Naive thymus-derived CD8-positive, alpha-beta T cell (primary cell): Measurements from ENCODE around the gene RAB1B. TPM values are rescaled to one million over a fixed set of nuclear protein-coding genes. Genes with fewer than 3 reads are reported as not detected.

Source experiments
- ATAC-seq, 2 donors: fragments of 150-1000 bp; cut with Tn5 transposase in 1 of 2; sonication (Bioruptor Pico), chemical (Tn5 transposase) in 1 of 2; 1 replicate in 1 of 2; 2 replicates in 1 of 2; pipeline ENCODE4 v1.10.0; 2021; ENCODE audit warnings: mild to moderate bottlenecking in 2 of 2, moderate library complexity in 2 of 2
- POLR2A ChIA-PET: fragments of 350-600 bp; sonication (Branson Sonifier 250); formaldehyde crosslinking; loops from one replicate; lab custom pipeline; 2021; ENCODE audit warnings: antibody characterized with exemption; lab: Charles Lee
- DNase-seq, 10 donors: peaks; one replicate each; pipeline versions ENCODE4 v3.0.0 to v3.0.0-alpha.2; 2020 to 2022
- H3K27ac Mint-ChIP-seq, 10 donors: one replicate each; pipeline ENCODE4 v1.8.0; 2020 to 2022; ENCODE audit warnings: mild to moderate bottlenecking in 10 of 10, mixed read lengths in 10 of 10, moderate library complexity in 4 of 10, inconsistent platforms in 1 of 10
- H3K27me3 Mint-ChIP-seq, 5 donors: one replicate each; pipeline ENCODE4 v1.8.0; 2021 to 2022; ENCODE audit warnings: mixed read lengths in 5 of 5
- H3K36me3 Mint-ChIP-seq, 3 donors: one replicate each; pipeline ENCODE4 v1.8.0; 2020 to 2022; ENCODE audit warnings: mixed read lengths in 3 of 3, mild to moderate bottlenecking in 2 of 3, inconsistent platforms in 1 of 3
- H3K4me1 Mint-ChIP-seq, 4 donors: one replicate each; pipeline ENCODE4 v1.8.0; 2021 to 2022; ENCODE audit warnings: mixed read lengths in 4 of 4
- H3K4me3 Mint-ChIP-seq, 10 donors: one replicate each; pipeline ENCODE4 v1.8.0; 2020 to 2022; ENCODE audit warnings: mild to moderate bottlenecking in 10 of 10, mixed read lengths in 10 of 10, moderate library complexity in 6 of 10, inconsistent platforms in 1 of 10
- H3K9me3 Mint-ChIP-seq, 9 donors: one replicate each; pipeline ENCODE4 v1.8.0; 2020 to 2022; ENCODE audit warnings: mixed read lengths in 9 of 9, mild to moderate bottlenecking in 3 of 9, inconsistent platforms in 1 of 9, moderate library complexity in 1 of 9
- polyA plus RNA-seq, 3 donors: library from polyadenylated mRNA; unstranded; fragments of 300-500 nt; fragmentation: Illumina TruSeq; gene quantifications; one replicate each; pipeline ENCODE4 v1.2.3, GENCODE V29; 2021
- total RNA-seq, 8 experiments: library from RNA in 2 of 8; stranded (reverse) in 2 of 8; gene quantifications; one replicate each; pipeline ENCODE4 v1.2.3 and lab custom pipeline; 2021 to 2026

Gene RAB1B
- total and polyA plus RNA-seq, 5 experiments from 2014 or later = 13.1 to 69.2 (median 16.1) TPM

DNA sequence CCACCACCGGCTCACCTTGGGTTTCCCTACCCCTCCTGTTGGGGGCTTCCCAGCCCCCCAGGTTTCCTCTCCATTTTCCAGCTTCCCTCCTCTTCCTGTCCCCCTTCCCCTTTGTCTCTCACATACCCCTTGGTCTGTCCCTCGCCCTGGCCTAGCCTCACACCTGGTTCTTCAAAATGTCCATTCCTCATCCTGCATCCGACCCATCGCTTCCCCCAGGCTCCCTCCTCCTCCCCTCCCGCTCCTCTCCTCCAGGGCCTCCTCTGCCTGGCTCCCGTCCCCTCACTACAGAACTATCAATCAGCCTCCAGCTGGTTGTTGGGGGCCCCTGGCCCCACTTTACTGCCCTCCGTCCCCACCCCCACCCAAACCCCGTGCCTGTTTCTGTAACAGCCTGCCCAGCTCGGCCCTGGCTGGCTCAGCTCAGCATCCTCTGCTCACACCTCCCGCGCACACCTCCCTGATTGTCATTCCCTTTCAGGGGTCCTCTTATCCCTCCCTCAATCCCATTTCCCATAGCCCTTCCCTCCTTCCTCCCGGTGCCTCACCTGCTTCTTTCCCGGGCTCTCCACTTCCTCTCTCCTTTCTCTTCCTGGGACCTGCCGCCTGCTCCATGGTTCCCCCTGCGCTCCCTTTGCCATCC is 10.8 kb downstream of the RAB1B start:
- Mint-ChIP-seq H3K4me1 (peaks cover 9 to 53% (median 41%) of the 10 kb centered on the region in 4 donors), H3K36me3 (peaks cover 0 to 23% (median 2%) of the 10 kb centered on the region in 3 donors), H3K27ac (peak overlapping the region in 8 of 10 donors; percentile 69 to 97 (median 78)), H3K27me3 (peaks cover 0 to 3% (median 0%) of the 10 kb centered on the region in 5 donors), H3K4me3 (peak overlapping the region; percentile 22 to 80 (median 60)), H3K9me3 (no peaks in the 10 kb centered on the region)
- ATAC-seq (no peak), DNase-seq (no peak)
- POLR2A ChIA-PET = interaction anchor here (0.6 to 11.2 kb wide), 4 partner anchors 8 to 964 kb away, joined by 3 to 102 read pairs (median 4); partner anchors contain the start of genes RAB1B and YIF1A

DNA sequence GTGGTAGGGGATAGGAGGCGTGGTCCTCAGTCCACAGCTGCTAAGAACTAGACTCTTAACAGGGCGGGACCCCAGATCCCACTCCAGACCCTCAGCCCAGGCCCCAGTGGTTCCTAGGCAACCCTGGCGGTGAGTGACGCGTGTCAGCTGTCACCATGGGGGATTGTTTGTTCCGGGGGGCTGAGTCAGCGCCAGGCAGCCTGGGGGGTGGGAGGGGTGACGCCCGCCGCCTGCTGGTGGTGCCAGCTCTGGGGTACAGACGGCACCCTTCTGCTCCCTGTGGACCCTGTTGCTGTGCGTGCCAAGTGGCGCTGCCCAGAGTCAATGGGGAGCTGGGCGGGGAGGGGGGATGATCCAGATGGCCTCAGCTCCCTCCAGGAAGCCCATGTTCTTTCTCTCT is 12.0 kb downstream of the RAB1B start:
- Mint-ChIP-seq H3K36me3 (peaks cover 0 to 14% (median 2%) of the 10 kb centered on the region in 3 donors), H3K27ac (peak overlapping the region in 3 of 10 donors; percentile 35 to 97 (median 95)), H3K9me3 (no peaks in the 10 kb centered on the region), H3K4me3 (no peak overlapping the region), H3K27me3 (peaks cover 0 to 3% (median 0%) of the 10 kb centered on the region in 5 donors), H3K4me1 (peaks cover 9 to 51% (median 43%) of the 10 kb centered on the region in 4 donors)
- ATAC-seq (no peak), DNase-seq (no peak)
- POLR2A ChIA-PET = interaction anchor here (1.1 to 11.2 kb wide), 2 partner anchors 12 to 37 kb away, joined by 4 to 102 read pairs; partner anchors contain the start of genes CD248 and RAB1B

DNA sequence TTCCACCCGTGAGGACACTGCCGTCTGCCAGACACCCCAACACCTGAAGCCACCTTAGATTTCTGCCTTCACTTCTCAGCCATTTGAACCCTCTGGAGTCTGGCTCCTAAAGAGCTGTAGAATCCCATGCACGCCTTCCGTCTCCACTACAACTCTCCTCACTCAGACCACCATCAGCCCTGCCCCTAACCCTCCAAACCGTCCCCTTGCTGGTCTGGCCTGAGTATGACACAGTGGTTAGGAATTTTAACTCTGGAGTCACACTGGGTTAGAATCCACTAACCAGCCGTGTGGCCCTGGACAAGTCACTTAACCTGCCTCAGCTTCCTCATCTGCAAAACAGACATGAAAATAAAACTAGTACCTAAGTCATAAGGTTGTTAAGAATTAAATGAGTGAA is 12.6 kb downstream of the RAB1B start:
- H3K4me3 Mint-ChIP-seq = peak overlapping the region in 6 of 10 donors; percentile 13 to 69 (median 40)
- no peak for ATAC-seq
- peaks cover 0 to 3% (median 0%) of the 10 kb centered on the region in 5 donors for H3K27me3 Mint-ChIP-seq
- peak overlapping the region; percentile 20 to 97 (median 86) for H3K27ac Mint-ChIP-seq
- peaks cover 9 to 51% (median 46%) of the 10 kb centered on the region in 4 donors for H3K4me1 Mint-ChIP-seq
- DNase-seq = no peak
- POLR2A ChIA-PET = interaction anchor here (0.9 to 11.2 kb wide), 3 partner anchors 13 to 36 kb away, joined by 3 to 102 read pairs (median 4); partner anchors contain the start of genes CD248 and RAB1B
- H3K36me3 Mint-ChIP-seq = peaks cover 0 to 10% (median 2%) of the 10 kb centered on the region in 3 donors
- H3K9me3 Mint-ChIP-seq = no peaks in the 10 kb centered on the region

DNA sequence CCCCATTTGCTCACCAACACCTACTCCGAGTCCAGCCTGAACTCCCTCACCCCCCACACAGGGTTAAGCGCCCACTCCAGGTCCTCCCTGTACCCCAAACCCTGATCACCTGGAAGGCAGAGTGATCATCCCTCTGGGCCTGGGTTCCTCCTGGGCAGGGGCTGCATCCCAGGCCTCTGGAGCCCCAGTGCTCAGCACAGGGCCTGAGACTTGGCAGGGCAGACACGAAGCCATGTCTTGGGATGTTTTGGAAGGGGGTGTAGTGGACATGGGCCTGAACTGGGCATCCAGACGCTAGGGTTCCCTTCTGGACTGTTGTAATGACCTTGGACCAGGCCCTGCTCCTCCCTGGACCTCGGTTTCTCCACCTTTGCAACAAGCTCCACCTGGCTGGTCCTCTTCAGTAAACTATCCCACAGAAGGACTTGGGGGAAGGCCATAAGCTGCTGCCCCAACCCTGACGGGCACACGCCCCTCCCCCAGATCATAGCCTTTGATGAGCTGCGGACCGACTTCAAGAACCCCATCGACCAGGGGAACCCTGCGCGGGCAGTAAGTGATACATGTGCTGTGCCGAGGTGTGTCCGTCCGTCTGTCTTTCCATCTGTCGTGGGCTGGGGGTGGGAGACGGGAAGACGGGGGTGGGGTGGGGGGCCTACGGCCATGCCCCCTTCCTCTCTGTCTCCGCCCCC is 13.5 kb downstream of the RAB1B start:
- Mint-ChIP-seq H3K36me3 (peaks cover 0 to 7% (median 0%) of the 10 kb centered on the region in 3 donors), H3K27ac (peak overlapping the region; percentile 35 to 97 (median 88)), H3K4me3 (peak overlapping the region in 9 of 10 donors; percentile 15 to 78 (median 50)), H3K4me1 (peaks cover 8 to 53% (median 44%) of the 10 kb centered on the region in 4 donors), H3K9me3 (no peaks in the 10 kb centered on the region), H3K27me3 (peaks cover 0 to 3% (median 0%) of the 10 kb centered on the region in 5 donors)
- POLR2A ChIA-PET = interaction anchor here (0.8 to 11.2 kb wide), 7 partner anchors 10 to 192 kb away, joined by 3 to 102 read pairs (median 3); partner anchors contain the start of genes RAB1B and TMEM151A
- DNase-seq (no peak), ATAC-seq (no peak)

DNA sequence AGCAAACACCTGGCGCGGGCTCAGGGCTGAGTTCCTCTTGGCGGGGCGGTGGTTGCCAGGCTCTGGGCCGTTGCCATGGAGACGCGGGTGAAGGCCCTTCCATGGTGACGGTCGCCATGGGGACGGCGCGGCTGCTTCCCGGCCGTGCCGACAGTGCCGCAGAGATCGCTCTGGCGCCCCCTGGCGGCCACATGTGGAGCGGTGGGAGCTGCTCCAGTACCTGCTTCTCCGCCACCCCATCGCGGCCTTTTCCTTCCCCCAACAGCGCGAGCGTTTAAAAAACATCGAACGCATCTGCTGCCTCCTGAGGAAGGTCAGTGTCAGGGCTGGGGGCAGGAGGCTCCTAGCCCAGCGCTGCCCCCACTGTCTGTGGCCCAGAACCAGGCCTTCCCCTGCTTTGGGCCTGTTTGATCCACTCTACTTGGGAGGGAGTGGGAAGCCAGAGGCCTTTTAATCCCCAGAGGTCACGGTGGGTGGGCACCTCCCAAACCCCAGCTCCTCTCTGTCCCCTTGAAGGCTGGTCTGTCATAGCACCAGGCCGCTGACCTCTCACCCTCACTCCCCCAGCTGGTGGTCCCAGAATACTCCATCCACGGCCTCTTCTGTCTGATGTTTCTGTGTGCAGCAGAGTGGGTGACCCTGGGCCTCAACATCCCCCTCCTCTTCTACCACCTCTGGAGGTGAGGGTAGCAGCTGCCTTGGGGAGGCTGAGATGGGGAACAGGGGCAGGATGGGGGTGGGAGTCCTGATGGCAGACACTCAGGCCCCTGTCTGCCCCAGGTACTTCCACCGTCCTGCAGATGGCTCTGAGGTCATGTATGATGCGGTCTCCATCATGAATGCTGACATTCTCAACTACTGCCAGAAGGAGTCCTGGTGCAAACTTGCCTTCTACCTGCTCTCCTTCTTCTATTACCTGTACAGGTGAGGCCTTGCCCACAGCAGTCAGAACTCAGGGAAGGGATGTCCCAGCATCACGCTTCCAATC is 14.3 kb downstream of the RAB1B start:
- Mint-ChIP-seq H3K9me3 (no peaks in the 10 kb centered on the region), H3K27ac (peak overlapping the region; percentile 35 to 97 (median 87)), H3K36me3 (peaks cover 0 to 5% (median 0%) of the 10 kb centered on the region in 3 donors), H3K4me3 (peak overlapping the region in 9 of 10 donors; percentile 15 to 78 (median 56)), H3K4me1 (peaks cover 7 to 52% (median 43%) of the 10 kb centered on the region in 4 donors), H3K27me3 (peaks cover 0 to 3% (median 0%) of the 10 kb centered on the region in 5 donors)
- POLR2A ChIA-PET = interaction anchor here (0.6 to 11.2 kb wide), 7 partner anchors 9 to 193 kb away, joined by 3 to 102 read pairs (median 3); partner anchors contain the start of genes RAB1B and TMEM151A
- DNase-seq = peak; percentile 97 to 100 (median 100)
- ATAC-seq = peak; percentile 74 to 84

DNA sequence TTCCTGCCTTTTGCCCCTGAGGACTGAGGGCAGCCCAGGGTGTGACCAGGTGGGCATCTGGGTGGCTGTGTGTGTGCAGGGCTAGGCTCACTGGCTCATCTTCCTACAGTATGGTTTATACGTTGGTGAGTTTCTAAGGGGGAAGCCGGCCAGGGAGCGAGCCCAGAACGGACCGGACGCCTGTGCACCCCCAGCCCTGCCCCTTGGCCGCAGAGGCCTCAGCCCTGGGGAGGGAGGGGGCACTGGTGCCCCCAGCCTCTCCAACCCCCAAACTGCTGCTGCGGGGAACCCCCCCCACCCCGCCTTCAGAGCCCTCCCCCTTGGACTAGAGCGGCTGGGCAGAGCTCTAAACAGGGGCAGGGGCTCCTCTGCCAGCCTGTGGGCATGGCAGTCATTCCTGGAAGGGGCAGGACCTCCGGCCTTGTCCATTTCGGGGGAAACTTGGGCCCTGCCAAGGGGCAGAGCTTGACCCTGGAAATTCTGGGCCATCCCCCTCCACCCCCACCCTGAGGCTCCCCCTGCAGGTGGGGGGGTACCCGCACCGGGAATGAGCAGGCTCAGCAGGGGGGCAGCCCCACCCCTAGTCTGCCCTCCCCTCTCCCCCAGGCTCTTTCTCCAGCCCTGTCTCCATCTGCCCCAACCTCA is 15.1 kb downstream of the RAB1B start:
- ATAC-seq = no peak
- peak overlapping the region in 6 of 10 donors; percentile 20 to 97 (median 92) for H3K27ac Mint-ChIP-seq

DNA sequence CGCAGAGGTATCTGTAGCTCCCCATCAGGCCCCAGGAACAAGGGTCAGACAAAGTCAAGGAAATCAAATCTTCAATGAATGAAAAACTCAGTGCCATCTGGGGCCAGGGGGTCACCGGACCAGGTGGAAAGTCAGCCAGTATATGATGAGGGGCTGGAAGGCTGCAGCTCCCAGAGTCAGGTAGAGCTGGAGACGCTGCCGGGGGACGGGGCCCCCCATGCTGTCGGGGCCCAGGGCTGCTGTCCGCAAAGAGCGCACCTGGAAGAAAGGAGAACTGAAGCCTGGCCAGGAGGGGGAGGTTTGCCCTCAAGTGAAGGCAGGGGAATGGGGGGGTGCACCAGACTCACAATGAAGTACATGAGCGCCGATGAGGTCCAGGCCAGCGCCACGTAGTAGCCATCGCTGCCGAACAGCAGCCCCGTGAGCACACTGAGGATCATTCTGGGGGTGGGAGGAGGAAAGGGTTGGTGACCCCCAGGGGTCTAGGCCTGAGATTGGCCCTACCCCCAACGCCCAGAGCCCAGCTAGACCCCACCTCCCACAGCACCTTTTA is 16.2 kb downstream of the RAB1B start:
- peaks cover 0 to 6% (median 0%) of the 10 kb centered on the region in 5 donors for H3K27me3 Mint-ChIP-seq
- H3K36me3 Mint-ChIP-seq = peaks cover 0 to 5% (median 0%) of the 10 kb centered on the region in 3 donors
- peak overlapping the region in 1 of 10 donors; percentile 24 for H3K4me3 Mint-ChIP-seq
- no peaks in the 10 kb centered on the region for H3K9me3 Mint-ChIP-seq
- H3K27ac Mint-ChIP-seq = peak overlapping the region in 2 of 10 donors; percentile 22 to 33
- POLR2A ChIA-PET = interaction anchor here (0.5 to 11.2 kb wide), 5 partner anchors 17 to 60 kb away, joined by 3 to 102 read pairs (median 4); partner anchors contain the start of genes BRMS1 and RAB1B
- no peak for DNase-seq
- peaks cover 10 to 56% (median 46%) of the 10 kb centered on the region in 4 donors for H3K4me1 Mint-ChIP-seq
- no peak for ATAC-seq

More for the DNA sequence above, 15.1 kb downstream of the RAB1B start:
- H3K27me3 Mint-ChIP-seq = peaks cover 0 to 3% (median 0%) of the 10 kb centered on the region in 5 donors
- POLR2A ChIA-PET = interaction anchor here (0.5 to 11.2 kb wide), 7 partner anchors 16 to 64 kb away, joined by 3 to 102 read pairs (median 4); partner anchors contain the start of genes B4GAT1, BRMS1, CD248 and RAB1B
- DNase-seq = no peak
- peak overlapping the region in 2 of 10 donors; percentile 35 to 74 for H3K4me3 Mint-ChIP-seq
- peaks cover 0 to 5% (median 0%) of the 10 kb centered on the region in 3 donors for H3K36me3 Mint-ChIP-seq
- peaks cover 9 to 58% (median 48%) of the 10 kb centered on the region in 4 donors for H3K4me1 Mint-ChIP-seq
- no peaks in the 10 kb centered on the region for H3K9me3 Mint-ChIP-seq

DNA sequence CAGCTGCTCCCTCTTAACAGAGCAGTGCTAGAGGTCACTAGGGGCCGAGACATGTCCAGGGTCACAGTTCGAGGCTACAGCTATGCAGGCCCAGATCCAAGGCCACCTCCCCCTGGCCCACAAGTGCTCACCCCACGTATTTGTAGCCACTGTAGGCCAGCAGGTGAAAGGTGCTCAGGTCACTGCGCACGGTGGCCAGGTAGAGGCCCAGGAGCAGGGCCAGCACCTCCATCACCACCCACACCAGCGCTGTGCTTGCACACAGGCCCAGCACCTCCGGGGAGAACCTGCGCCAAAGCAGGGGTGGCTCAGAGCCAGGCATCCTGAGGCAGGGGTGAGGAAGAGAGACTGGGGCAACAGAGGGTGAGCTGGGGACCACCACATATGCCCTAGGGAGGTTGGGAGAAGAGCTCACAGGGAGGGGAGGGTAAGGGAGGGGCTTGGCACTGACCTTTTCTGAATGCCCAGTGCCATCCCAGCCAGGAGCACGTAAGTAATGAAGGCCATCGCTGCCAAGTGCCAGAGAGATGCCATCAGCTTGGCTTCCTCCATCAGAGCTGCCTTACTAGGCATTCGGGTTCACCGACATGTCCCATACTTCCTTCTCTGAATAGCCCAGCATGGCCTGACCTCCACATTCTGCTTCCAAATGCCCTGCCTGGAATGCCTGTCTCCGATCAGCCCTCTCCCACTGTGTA is 17.0 kb downstream of the RAB1B start:
- H3K36me3 Mint-ChIP-seq = peaks cover 0 to 5% (median 0%) of the 10 kb centered on the region in 3 donors
- peak overlapping the region in 4 of 10 donors; percentile 24 to 86 (median 56) for H3K27ac Mint-ChIP-seq
- POLR2A ChIA-PET = interaction anchor here (0.5 to 11.2 kb wide), 5 partner anchors 17 to 49 kb away, joined by 3 to 102 read pairs (median 4); partner anchors contain the start of gene RAB1B
- peak overlapping the region in 1 of 10 donors; percentile 30 for H3K4me3 Mint-ChIP-seq
- no peaks in the 10 kb centered on the region for H3K9me3 Mint-ChIP-seq
- H3K4me1 Mint-ChIP-seq = peaks cover 16 to 62% (median 52%) of the 10 kb centered on the region in 4 donors
- ATAC-seq = no peak
- H3K27me3 Mint-ChIP-seq = peaks cover 0 to 6% (median 0%) of the 10 kb centered on the region in 5 donors
- no peak for DNase-seq

DNA sequence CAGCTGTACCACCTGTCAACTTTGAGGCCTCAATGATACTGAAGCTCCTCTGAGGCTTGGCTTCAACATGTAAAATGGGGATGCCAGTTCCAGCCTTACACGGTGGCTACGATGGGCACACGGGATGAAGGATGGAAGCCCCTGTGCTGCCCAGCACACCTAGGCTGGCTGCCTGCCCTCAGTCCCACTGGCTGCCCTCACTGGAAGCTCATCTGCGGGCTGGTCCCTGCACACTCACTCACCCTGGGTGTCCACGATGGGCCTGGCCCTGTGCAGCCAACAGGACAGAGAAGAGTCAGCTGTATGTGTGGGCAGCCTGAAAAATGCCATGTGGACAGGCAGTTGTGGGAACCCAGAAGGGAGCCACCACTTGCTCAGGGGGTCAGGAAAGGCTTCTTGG is 18.3 kb downstream of the RAB1B start:
- DNase-seq = no peak

More for the DNA sequence above, 18.3 kb downstream of the RAB1B start:
- H3K4me3 Mint-ChIP-seq = peak overlapping the region in 7 of 10 donors; percentile 12 to 91 (median 68)
- H3K36me3 Mint-ChIP-seq = peaks cover 0 to 5% (median 0%) of the 10 kb centered on the region in 3 donors
- H3K9me3 Mint-ChIP-seq = no peaks in the 10 kb centered on the region
- no peak for ATAC-seq
- H3K4me1 Mint-ChIP-seq = peaks cover 18 to 61% (median 51%) of the 10 kb centered on the region in 4 donors
- H3K27me3 Mint-ChIP-seq = peaks cover 0 to 8% (median 0%) of the 10 kb centered on the region in 5 donors
- POLR2A ChIA-PET = interaction anchor here (1.3 to 11.2 kb wide), 3 partner anchors 19 to 30 kb away, joined by 3 to 102 read pairs (median 4); partner anchors contain the start of genes CD248 and RAB1B
- H3K27ac Mint-ChIP-seq = peak overlapping the region in 5 of 10 donors; percentile 2 to 88 (median 66)
